WTC11 (cell line): ENCODE results near the gene MCOLN3. TPM values are rescaled to one million over a fixed set of nuclear protein-coding genes. Genes with fewer than 3 reads are reported as not detected.
"Not testable (repeated sequence)": the region's sequence is repeated elsewhere in the genome, so short reads cannot be mapped to it uniquely, and the experiment has no call there.

Experiments
- ATAC-seq: fragments of 200-7000 bp; cut with Tn5 transposase; 2 replicates; pipeline ENCODE4 v1.10.0; 2021; ENCODE audit warnings: mild to moderate bottlenecking, moderate library complexity
- CTCF ChIA-PET: fragments of 300-600 bp; sonication (Branson Sonifier 250); formaldehyde crosslinking; loops from one replicate; lab custom pipeline; 2021; ENCODE audit warnings: antibody characterized with exemption; lab: Charles Lee
- POLR2A ChIA-PET: fragments of 350-600 bp; sonication (Branson Sonifier 250); formaldehyde crosslinking; loops from one replicate; lab custom pipeline; 2021; ENCODE audit warnings: antibody characterized with exemption; lab: Charles Lee
- DNase-seq: peaks from one replicate; pipeline ENCODE4 v3.0.0; 2021; ENCODE audit warnings: low spot score
- H3K27ac Mint-ChIP-seq: 2 replicates; pipeline ENCODE4 v1.8.0; 2021; ENCODE audit warnings: mixed read lengths
- H3K27me3 Mint-ChIP-seq: 2 replicates; pipeline ENCODE4 v1.8.0; 2021; ENCODE audit warnings: low read depth, mild to moderate bottlenecking, moderate library complexity, mixed read lengths
- H3K36me3 Mint-ChIP-seq: 2 replicates; pipeline ENCODE4 v1.8.0; 2021; ENCODE audit warnings: mixed read lengths
- H3K4me1 Mint-ChIP-seq: 2 replicates; pipeline ENCODE4 v1.8.0; 2022; ENCODE audit warnings: mixed read lengths
- H3K4me3 Mint-ChIP-seq: 2 replicates; pipeline ENCODE4 v1.8.0; 2021; ENCODE audit warnings: mild to moderate bottlenecking, moderate library complexity, mixed read lengths
- H3K9me3 Mint-ChIP-seq: 2 replicates; pipeline ENCODE4 v1.8.0; 2021; ENCODE audit warnings: mixed read lengths
- ATF1 ChIP-seq: sonication (generic); formaldehyde crosslinking; IDR thresholded peaks from 2 replicates; pipeline ENCODE4 v1.8.1; 2023; ENCODE audit warnings: mild to moderate bottlenecking, moderate library complexity, missing genetic modification reagents
- ATF3 ChIP-seq: sonication (generic); formaldehyde crosslinking; conservative IDR thresholded peaks from 2 replicates; pipeline ENCODE4 v1.8.1; 2022; ENCODE audit warnings: mild to moderate bottlenecking, missing genetic modification reagents
- CDX4 ChIP-seq: fragments of 250-450 bp; sonication (Bioruptor Pico); IDR thresholded peaks from 2 replicates; pipeline ENCODE4 v1.9.0; 2021; ENCODE audit warnings: moderate library complexity, mild to moderate bottlenecking, inconsistent platforms, borderline replicate concordance
- FOXK1 ChIP-seq: sonication (generic); formaldehyde crosslinking; IDR thresholded peaks from 2 replicates; pipeline ENCODE4 v1.8.0; 2022; ENCODE audit warnings: mild to moderate bottlenecking, moderate library complexity, missing genetic modification reagents
- FOXP1 ChIP-seq: sonication (generic); formaldehyde crosslinking; IDR thresholded peaks from 2 replicates; pipeline ENCODE4 v1.8.0; 2022; ENCODE audit warnings: missing genetic modification reagents, mild to moderate bottlenecking, moderate library complexity, borderline replicate concordance
- HMGXB4 ChIP-seq: sonication (generic); formaldehyde crosslinking; IDR thresholded peaks from 2 replicates; pipeline ENCODE4 v1.8.1; 2023; ENCODE audit warnings: mild to moderate bottlenecking, moderate library complexity, missing genetic modification reagents
- IRF2 ChIP-seq: sonication (generic); formaldehyde crosslinking; IDR thresholded peaks from 2 replicates; pipeline ENCODE4 v1.8.0; 2022; ENCODE audit warnings: low read depth, missing genetic modification reagents, borderline replicate concordance
- JAZF1 ChIP-seq: fragments of 250-450 bp; sonication (Bioruptor Pico); IDR thresholded peaks from 2 replicates; pipeline ENCODE4 v1.9.0; 2021; ENCODE audit warnings: moderate library complexity, mild to moderate bottlenecking, inconsistent platforms
- MAX ChIP-seq: sonication (generic); formaldehyde crosslinking; IDR thresholded peaks from 2 replicates; pipeline ENCODE4 v1.8.0; 2022; ENCODE audit warnings: mild to moderate bottlenecking, missing genetic modification reagents
- MYBL2 ChIP-seq: sonication (generic); formaldehyde crosslinking; IDR thresholded peaks from 2 replicates; pipeline ENCODE4 v1.8.1; 2023; ENCODE audit warnings: mild to moderate bottlenecking, moderate library complexity, missing genetic modification reagents
- TCF7 ChIP-seq: sonication (generic); formaldehyde crosslinking; IDR thresholded peaks from 2 replicates; pipeline ENCODE4 v1.8.0; 2022; ENCODE audit warnings: mild to moderate bottlenecking, low read depth, missing genetic modification reagents, moderate library complexity
- ZNF121 ChIP-seq: sonication (generic); formaldehyde crosslinking; IDR thresholded peaks from 2 replicates; pipeline ENCODE4 v1.8.0; 2023; ENCODE audit warnings: missing genetic modification reagents
- ZNF138 ChIP-seq: sonication (generic); formaldehyde crosslinking; conservative IDR thresholded peaks from 2 replicates; pipeline ENCODE4 v1.8.1; 2022; ENCODE audit warnings: mild to moderate bottlenecking, moderate library complexity, missing genetic modification reagents
- total RNA-seq: library from RNA; stranded (reverse); gene quantifications from 3 replicates; pipeline ENCODE4 v1.2.3, GENCODE V29; 2021

MCOLN3 gene
- total RNA-seq, 1 experiment from 2014 or later, result 6.4 TPM

GRCh38 chr1:85005641-85006040 lies 42.7 kb downstream of the MCOLN3 start:
- POLR2A ChIA-PET, H3K4me3 Mint-ChIP-seq, H3K4me1 Mint-ChIP-seq, H3K27ac Mint-ChIP-seq, DNase-seq, H3K36me3 Mint-ChIP-seq, ATAC-seq, CTCF ChIA-PET: not testable (repeated sequence)
- Mint-ChIP-seq H3K9me3 (peaks cover 41% of the 10 kb centered on the region), H3K27me3 (peaks cover 34% of the 10 kb centered on the region)

GRCh38 chr1:85001742-85002141 lies 46.6 kb downstream of the MCOLN3 start:
- Mint-ChIP-seq H3K27me3 (peaks cover 68% of the 10 kb centered on the region), H3K9me3 (peaks cover 23% of the 10 kb centered on the region), H3K36me3 (no peaks in the 10 kb centered on the region), H3K4me1 (peaks cover 11% of the 10 kb centered on the region), H3K27ac (no peak overlapping the region), H3K4me3 (no peak overlapping the region)
- TF ChIP-seq ATF1 (CRISPR knock-in tag) (no peak), ATF3 (no peak), TCF7 (CRISPR knock-in tag) (no peak), HMGXB4 (CRISPR knock-in tag) (no peak), ZNF138 (CRISPR knock-in tag) (no peak), FOXP1 (CRISPR knock-in tag) (no peak), MAX (CRISPR knock-in tag) (no peak), FOXK1 (CRISPR knock-in tag) (no peak), MYBL2 (CRISPR knock-in tag) (no peak), CDX4 (CRISPR knock-in tag) (no peak)
- ATAC-seq (no peak), DNase-seq (no peak)
- ChIA-PET POLR2A (interaction anchor here (0.6 kb wide), 1 partner anchor 9 kb away, joined by 4 read pairs; no protein-coding TSS in a partner anchor), CTCF (no interaction called here)

GRCh38 chr1:84998642-84999280 lies 49.5 kb downstream of the MCOLN3 start:
- ATAC-seq, result no peak
- POLR2A ChIA-PET, result no interaction called here
- CTCF ChIA-PET, result interaction anchor here (1.0 to 1.8 kb wide), 2 partner anchors 54 to 256 kb away, joined by 4 to 5 read pairs; no protein-coding TSS in a partner anchor
- peak; percentile 99 for TF ChIP-seq ZNF121 (CRISPR knock-in tag)
- no peak for TF ChIP-seq IRF2 (CRISPR knock-in tag)
- TF ChIP-seq, all 79 proteins: peak for 1
- Mint-ChIP-seq H3K4me1 (peaks cover 17% of the 10 kb centered on the region), H3K27me3 (peaks cover 86% of the 10 kb centered on the region), H3K36me3 (peaks cover 4% of the 10 kb centered on the region), H3K9me3 (peaks cover 9% of the 10 kb centered on the region; the same call in 1 of the 2 replicates), H3K27ac (no peak overlapping the region), H3K4me3 (peak overlapping the region; percentile 79)
- DNase-seq, result no peak

- CTCF ChIA-PET, result interaction anchor here (0.6 to 4.0 kb wide), 5 partner anchors 30 to 257 kb away, joined by 3 to 22 read pairs (median 5); no protein-coding TSS in a partner anchor
- Mint-ChIP-seq H3K36me3 (peaks cover 5% of the 10 kb centered on the region), H3K27ac (no peak overlapping the region), H3K4me1 (peaks cover 17% of the 10 kb centered on the region), H3K9me3 (peaks cover 8% of the 10 kb centered on the region; the same call in 1 of the 2 replicates), H3K27me3 (peaks cover 80% of the 10 kb centered on the region), H3K4me3 (peak overlapping the region; percentile 79)
- DNase-seq (peak; percentile 35), ATAC-seq (peak; percentile 27)
- POLR2A ChIA-PET, result no interaction called here
- TF ChIP-seq JAZF1 (CRISPR knock-in tag) (no peak), MAX (CRISPR knock-in tag) (peak; percentile 29), HMGXB4 (CRISPR knock-in tag) (no peak), ZNF121 (CRISPR knock-in tag) (0 out of 2 replicates have a peak, but pooled peaks have one; percentile 5)
These were observed 50.4 kb downstream of the MCOLN3 start for GRCh38 chr1:84997667-84998600.
